ENCODE data around the gene EDDM3A.
"Not testable (repeated sequence)": the region's sequence is repeated elsewhere in the genome, so short reads cannot be mapped to it uniquely, and the experiment has no call there.

Gene EDDM3A

GRCh38 chr14:20745571-20746358 lies at the start of gene EDDM3A:
Gene EDDM3A, plus strand, starts transcription at chr14:20745887. Its CDS starts 1,694 bp downstream, at chr14:20747581.
- DNase-seq (ENCODE audit: low spot score): no peak

GRCh38 chr14:20696764-20697163 lies 48.9 kb upstream of the EDDM3A start:
- DNase-seq (ENCODE audit: low spot score): no peak

GRCh38 chr14:20697273-20698017 lies 48.2 kb upstream of the EDDM3A start:
- peak; percentile 68 for DNase-seq (ENCODE audit: low spot score)

- no peak for DNase-seq (ENCODE audit: low spot score)
Measured at GRCh38 chr14:20698018-20698329, 47.7 kb upstream of the EDDM3A start.

- no peak for DNase-seq (ENCODE audit: low spot score)
Measured at GRCh38 chr14:20698934-20699333, 46.8 kb upstream of the EDDM3A start.

- no peak for DNase-seq (ENCODE audit: low spot score)
Measured at GRCh38 chr14:20699931-20700330, 45.8 kb upstream of the EDDM3A start.

GRCh38 chr14:20700965-20701364 lies 44.7 kb upstream of the EDDM3A start:
- DNase-seq (ENCODE audit: low spot score): not testable (repeated sequence)

- DNase-seq (ENCODE audit: low spot score): no peak
Measured at GRCh38 chr14:20706657-20707355, 38.9 kb upstream of the EDDM3A start.

GRCh38 chr14:20707622-20708021 lies 38.1 kb upstream of the EDDM3A start:
- DNase-seq (ENCODE audit: low spot score): no peak

DNA sequence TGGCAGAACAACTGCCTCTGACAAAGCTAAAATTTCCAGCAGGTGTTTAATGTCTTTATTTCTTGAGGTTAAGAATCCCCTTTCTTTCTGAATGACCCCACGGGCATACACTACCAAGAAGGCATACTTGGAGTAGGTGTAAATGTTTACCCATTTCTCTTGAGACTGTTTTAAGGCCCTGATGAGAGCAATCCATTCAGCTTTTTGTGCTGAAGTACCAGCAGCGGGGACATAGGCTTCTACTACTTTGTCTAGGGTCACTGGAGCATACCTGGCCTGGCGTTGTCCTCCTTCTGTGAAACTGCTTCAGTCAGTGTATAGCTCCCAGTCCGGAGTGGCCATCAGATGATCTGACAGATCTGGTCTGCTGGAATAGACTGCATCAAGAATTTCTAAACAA lies 34.4 kb upstream of the EDDM3A start:
- DNase-seq (ENCODE audit: low spot score): no peak

- no peak for DNase-seq (ENCODE audit: low spot score)
Measured at GRCh38 chr14:20711685-20712084, 34.0 kb upstream of the EDDM3A start.

GRCh38 chr14:20712904-20713303 lies 32.8 kb upstream of the EDDM3A start:
- no peak for DNase-seq (ENCODE audit: low spot score)

DNA sequence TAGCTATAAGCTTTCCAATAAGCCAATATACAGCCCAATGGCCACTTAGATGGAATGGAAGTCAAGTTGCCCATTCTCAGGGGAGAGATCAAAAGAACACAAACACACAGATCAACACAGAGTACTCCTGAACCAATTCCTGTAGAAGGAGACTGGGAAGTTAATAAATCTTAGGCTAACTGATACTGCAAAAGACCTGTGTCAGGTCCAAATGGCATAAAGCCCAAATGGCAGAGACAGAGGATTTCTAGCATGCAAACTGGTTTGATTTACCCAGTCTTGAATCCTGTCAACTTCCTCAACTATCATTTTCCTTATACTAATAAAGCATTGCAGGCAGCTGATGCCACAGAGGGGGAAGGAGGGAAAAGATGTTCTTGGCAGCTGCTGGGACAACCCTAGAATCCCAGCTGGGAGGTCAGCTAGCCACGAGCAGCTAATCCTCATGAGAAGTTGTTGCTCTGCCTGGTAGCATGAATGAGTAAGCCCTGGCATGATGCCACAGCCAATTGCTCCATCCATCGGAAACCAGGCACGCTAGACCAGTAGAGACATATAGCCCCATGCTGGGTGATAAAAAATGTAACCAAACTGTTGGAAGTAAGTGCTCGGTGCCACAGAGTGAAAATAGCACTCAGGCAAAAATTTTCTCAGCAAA lies 31.0 kb upstream of the EDDM3A start:
- DNase-seq (ENCODE audit: low spot score): peak; percentile 41

DNA sequence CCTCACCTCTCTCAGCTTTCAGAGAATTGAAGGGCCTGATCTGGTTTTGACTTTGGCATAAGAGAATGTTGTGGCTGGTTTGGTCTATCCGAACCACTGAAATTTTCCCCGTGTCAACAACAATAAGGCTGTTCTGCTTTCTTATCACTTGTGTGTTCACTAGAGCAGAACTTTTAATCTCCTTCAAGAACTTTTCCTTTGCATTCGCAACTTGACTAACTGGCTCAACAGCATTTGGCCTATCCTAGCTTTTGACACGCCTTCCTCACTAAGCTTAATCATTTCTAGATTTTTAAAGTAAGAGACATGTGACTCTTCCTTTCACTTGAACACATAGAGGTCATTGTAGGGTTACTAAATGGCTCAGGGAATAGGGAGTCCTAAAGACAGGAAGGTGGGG lies 25.9 kb upstream of the EDDM3A start:
- DNase-seq (ENCODE audit: low spot score): no peak

- DNase-seq (ENCODE audit: low spot score): no peak
Measured at GRCh38 chr14:20720741-20721140, 24.9 kb upstream of the EDDM3A start.

DNA sequence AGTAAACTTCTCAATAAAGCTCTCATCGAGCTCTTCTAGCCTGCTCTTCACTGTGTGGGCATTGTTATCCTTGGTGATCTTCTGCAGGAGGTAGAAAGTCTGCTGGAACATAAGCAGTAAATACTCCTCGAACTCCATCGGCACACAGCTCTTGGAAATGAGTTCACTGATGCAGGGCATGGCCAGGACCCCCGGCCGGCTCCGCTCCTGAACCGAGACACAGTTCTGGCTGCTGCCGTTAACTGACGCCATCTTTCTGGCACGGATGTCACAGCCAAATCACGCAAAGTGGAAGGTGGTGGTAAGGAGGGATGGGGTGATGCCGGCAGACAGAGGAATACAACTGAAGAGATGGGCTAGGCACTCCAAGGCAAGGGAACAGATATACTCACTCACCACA lies 23.7 kb upstream of the EDDM3A start:
- DNase-seq (ENCODE audit: low spot score): no peak

DNA sequence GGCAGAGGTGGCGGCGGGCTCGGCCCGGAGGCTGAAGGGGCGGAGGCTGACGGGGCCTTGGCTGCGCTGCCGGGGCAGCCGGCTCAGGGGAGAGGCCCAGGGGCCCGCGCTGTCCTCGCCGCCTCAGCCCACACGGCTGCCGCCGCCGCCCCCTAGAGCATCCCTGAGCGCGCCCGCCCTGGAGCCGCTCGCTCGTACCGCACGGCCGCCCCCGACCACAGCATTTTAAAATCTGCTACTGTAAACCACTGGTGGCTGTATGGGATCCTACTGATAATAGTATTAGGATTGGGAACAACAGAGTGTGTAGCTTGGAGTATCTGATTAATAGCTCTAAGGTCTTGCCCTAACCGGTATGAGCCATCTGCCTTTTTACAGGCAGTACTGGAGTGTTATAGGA lies 22.2 kb upstream of the EDDM3A start:
- DNase-seq (ENCODE audit: low spot score): no peak

- DNase-seq (ENCODE audit: low spot score): not testable (repeated sequence)
Measured at GRCh38 chr14:20726121-20726520, 19.6 kb upstream of the EDDM3A start.

DNA sequence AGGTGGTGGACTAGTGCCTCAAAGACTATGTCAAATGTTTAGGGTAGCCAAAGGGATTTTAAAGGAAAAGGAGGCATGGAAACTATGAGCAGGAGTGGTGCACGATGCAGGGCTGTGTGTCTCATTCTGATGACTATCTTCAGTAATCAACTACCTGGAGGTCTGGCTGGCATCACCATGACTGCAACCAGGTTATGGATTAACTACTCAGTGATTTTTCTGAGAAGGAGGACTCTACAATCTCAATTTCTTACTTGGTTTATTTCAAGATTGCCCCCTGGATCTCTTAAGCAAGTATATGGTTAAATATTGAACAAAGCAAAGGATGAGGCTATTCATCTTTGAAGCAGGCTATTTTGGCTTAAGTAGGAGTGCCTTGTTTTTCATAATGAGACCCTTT lies 19.2 kb upstream of the EDDM3A start:
- DNase-seq (ENCODE audit: low spot score): no peak

DNA sequence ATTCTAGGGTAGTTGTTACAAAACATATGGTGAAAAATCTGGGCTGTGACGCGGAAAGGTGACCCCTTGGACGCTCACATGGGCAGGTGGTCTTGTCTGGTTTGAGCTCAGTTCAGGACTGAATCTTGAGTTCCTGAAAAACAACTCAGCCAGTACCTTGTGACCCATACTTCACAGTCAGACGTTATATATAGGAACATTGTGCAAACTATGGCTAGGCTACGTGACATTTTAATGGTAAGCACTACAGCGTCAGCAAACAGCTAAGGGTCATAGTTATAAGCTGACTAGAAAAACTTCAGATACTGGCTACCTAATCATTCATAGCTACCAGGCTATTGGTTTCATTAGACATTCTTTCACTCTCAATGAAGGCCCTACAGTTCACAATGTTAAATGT lies 14.8 kb upstream of the EDDM3A start:
- DNase-seq (ENCODE audit: low spot score): no peak

DNA sequence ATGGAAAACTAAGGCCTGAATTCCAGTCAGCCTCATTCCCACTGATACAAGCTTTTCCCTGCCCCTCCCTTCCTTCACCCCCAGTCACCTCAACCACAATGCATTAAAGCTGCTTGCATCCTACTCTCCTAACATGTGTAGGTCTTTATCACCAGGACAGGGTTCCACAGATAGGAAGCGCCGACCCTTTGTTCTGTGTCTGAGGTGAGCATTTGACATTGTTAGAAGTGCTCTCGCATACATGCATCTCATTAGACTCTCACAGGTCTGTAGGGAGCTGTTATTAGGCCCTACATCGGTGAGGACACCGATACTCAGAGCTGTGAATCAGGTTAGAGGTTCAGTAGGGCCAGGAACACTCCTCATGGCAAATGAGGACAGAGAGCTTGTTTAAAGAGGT lies 13.2 kb upstream of the EDDM3A start:
- no peak for DNase-seq (ENCODE audit: low spot score)

GRCh38 chr14:20732979-20733635 lies 12.6 kb upstream of the EDDM3A start:
- no peak for DNase-seq (ENCODE audit: low spot score)

All from putamen (tissue), 1 donor.